Neural cell (in vitro differentiated cells): Measurements from ENCODE around the gene CDK2AP2. TPM values are rescaled to one million over a fixed set of nuclear protein-coding genes. Genes with fewer than 3 reads are reported as not detected.
A peak's percentile ranks its signal among the peaks of the same experiment; 100 is the strongest.
"Not testable (repeated sequence)": the region's sequence is repeated elsewhere in the genome, so short reads cannot be mapped to it uniquely, and the experiment has no call there.

ENCODE experiments used
- H2AFZ ChIP-seq: fragments of 200-600, 300-800 bp; sonication (generic), shearing (Covaris generic); 2 replicates; pipeline ENCODE4 v1.6.0; 2014; ENCODE audit warnings: low read depth, mild to moderate bottlenecking, antibody characterized with exemption, low read length, moderate library complexity
- H3F3A ChIP-seq: fragments of 200-600 bp; shearing (Covaris generic); 2 replicates; pipeline ENCODE4 v1.6.1; 2016; ENCODE audit warnings: mild to moderate bottlenecking, moderate library complexity, mixed read lengths, antibody characterized with exemption, low read length; ENCODE audit not compliant: insufficient read depth, poor library complexity, severe bottlenecking
- H3K27ac ChIP-seq: fragments of 200-600, 300-800 bp; sonication (generic), shearing (Covaris generic); 2 replicates; pipeline ENCODE4 v1.5.1; 2014; ENCODE audit warnings: mild to moderate bottlenecking, low read length, moderate library complexity
- H3K27me3 ChIP-seq: fragments of 300-800, 200-600 bp; sonication (generic), shearing (Covaris generic); 2 replicates; pipeline ENCODE4 v1.6.0; 2014; ENCODE audit warnings: mild to moderate bottlenecking, low read depth, low read length, moderate library complexity; ENCODE audit not compliant: insufficient read depth
- H3K36me3 ChIP-seq: fragments of 300-800, 200-600 bp; sonication (generic), shearing (Covaris generic); 2 replicates; pipeline ENCODE4 v1.5.1; 2014; ENCODE audit warnings: mild to moderate bottlenecking, antibody characterized with exemption, low read length, moderate library complexity; ENCODE audit not compliant: insufficient read depth
- H3K4me2 ChIP-seq: fragments of 300-800, 200-600 bp; sonication (generic), shearing (Covaris generic); 2 replicates; pipeline ENCODE4 v1.6.0; 2014; ENCODE audit warnings: mild to moderate bottlenecking, low read length
- H3K4me3 ChIP-seq: fragments of 300-800, 200-600 bp; sonication (generic), shearing (Covaris generic); 2 replicates; pipeline ENCODE4 v1.5.1; 2014; ENCODE audit warnings: mild to moderate bottlenecking, low read length, moderate library complexity
- H3K79me2 ChIP-seq: fragments of 200-600 bp; shearing (Covaris generic); replicated peaks from 2 replicates; pipeline ENCODE4 v1.6.0; 2014; ENCODE audit warnings: mild to moderate bottlenecking, low read length, moderate library complexity; ENCODE audit not compliant: insufficient read depth
- H3K9ac ChIP-seq: fragments of 300-800, 200-600 bp; sonication (generic), shearing (Covaris generic); 2 replicates; pipeline ENCODE4 v1.6.1; 2016; ENCODE audit warnings: mild to moderate bottlenecking, low read length, mixed read lengths
- H3K9me2 ChIP-seq: fragments of 200-600 bp; shearing (Covaris generic); 2 replicates; pipeline ENCODE4 v1.6.1; 2016; ENCODE audit warnings: mild to moderate bottlenecking, low read length, mixed read lengths; ENCODE audit not compliant: insufficient read depth
- H3K9me3 ChIP-seq: fragments of 200-600, 300-800 bp; sonication (generic), shearing (Covaris generic); 2 replicates; pipeline ENCODE4 v1.6.1; 2016; ENCODE audit warnings: mild to moderate bottlenecking, mixed run types, low read length, moderate library complexity, mixed read lengths
- H4K20me1 ChIP-seq: fragments of 200-600 bp; shearing (Covaris generic); 2 replicates; pipeline ENCODE4 v1.6.1; 2016; ENCODE audit warnings: mild to moderate bottlenecking, mixed run types; ENCODE audit not compliant: insufficient read depth
- EP300 ChIP-seq: fragments of 450-650 bp; conservative IDR thresholded peaks from 2 replicates; pipeline ENCODE4 v1.6.1; 2014; ENCODE audit warnings: antibody characterized with exemption, mild to moderate bottlenecking, moderate library complexity; ENCODE audit not compliant: poor library complexity, severe bottlenecking
- EZH2 ChIP-seq: fragments of 200-600, 300-800 bp; shearing (Covaris generic), sonication (generic); IDR thresholded peaks from 2 replicates; pipeline ENCODE4 v1.6.1; 2014; ENCODE audit warnings: antibody characterized with exemption, low read length, borderline replicate concordance, mild to moderate bottlenecking; ENCODE audit not compliant: insufficient read depth, poor library complexity, severe bottlenecking
- MXI1 ChIP-seq: fragments of 450-650 bp; conservative IDR thresholded peaks from 2 replicates; pipeline ENCODE4 v1.6.1; 2014; ENCODE audit warnings: antibody characterized with exemption, mild to moderate bottlenecking; ENCODE audit not compliant: poor library complexity, severe bottlenecking
- POLR2AphosphoS5 ChIP-seq: IDR thresholded peaks from 2 replicates; pipeline ENCODE4 v1.6.1; 2012
- RAD21 ChIP-seq: fragments of 450-650 bp; conservative IDR thresholded peaks from 2 replicates; pipeline ENCODE4 v1.6.1; 2014; ENCODE audit warnings: antibody characterized with exemption, mild to moderate bottlenecking, moderate library complexity
- REST ChIP-seq: IDR thresholded peaks from 2 replicates; pipeline ENCODE4 v1.6.1; 2012; ENCODE audit warnings: borderline replicate concordance
- SMC3 ChIP-seq: fragments of 450-650 bp; conservative IDR thresholded peaks from 2 replicates; pipeline ENCODE4 v1.6.1; 2014; ENCODE audit warnings: antibody characterized with exemption, mild to moderate bottlenecking, moderate library complexity; ENCODE audit not compliant: poor library complexity
- TAF1 ChIP-seq: IDR thresholded peaks from 2 replicates; pipeline ENCODE4 v1.6.1; 2012; ENCODE audit warnings: low read depth
- polyA plus RNA-seq: library from polyadenylated mRNA; depleted of rRNA; stranded (reverse); fragments of >200 nt; gene quantifications from 2 replicates; pipeline ENCODE4 v1.2.3, GENCODE V29; 2014
- TF ChIP-seq, protein P1 (sequence below): fragments of 450-650 bp; IDR thresholded peaks from 2 replicates; pipeline ENCODE4 v1.5.1; 2014; ENCODE audit warnings: antibody characterized with exemption, mild to moderate bottlenecking, moderate library complexity; ENCODE audit not compliant: poor library complexity, severe bottlenecking

Gene CDK2AP2
- polyA plus RNA-seq, 1 donor from 2014 or later: 18.1 TPM

GRCh38 chr11:67466367-67466766, 41.6 kb downstream of the CDK2AP2 start:
- Histone ChIP-seq H3K27me3 (no peaks in the 10 kb centered on the region), H3K27ac (no peak overlapping the region), H3K9ac (no peak overlapping the region), H4K20me1 (no peaks in the 10 kb centered on the region), H3K79me2 (no peaks in the 10 kb centered on the region), H3K9me2 (no peaks in the 10 kb centered on the region), H3K9me3 (no peaks in the 10 kb centered on the region), H3K36me3 (no peaks in the 10 kb centered on the region), H3K4me2 (no peak overlapping the region), H2AFZ (no peak overlapping the region), H3F3A (no peaks in the 10 kb centered on the region), H3K4me3 (no peak overlapping the region)
- TF ChIP-seq EZH2 (no peak), RAD21 (no peak), EP300 (no peak), POLR2AphosphoS5 (no peak)
- TF ChIP-seq, protein P1, sequence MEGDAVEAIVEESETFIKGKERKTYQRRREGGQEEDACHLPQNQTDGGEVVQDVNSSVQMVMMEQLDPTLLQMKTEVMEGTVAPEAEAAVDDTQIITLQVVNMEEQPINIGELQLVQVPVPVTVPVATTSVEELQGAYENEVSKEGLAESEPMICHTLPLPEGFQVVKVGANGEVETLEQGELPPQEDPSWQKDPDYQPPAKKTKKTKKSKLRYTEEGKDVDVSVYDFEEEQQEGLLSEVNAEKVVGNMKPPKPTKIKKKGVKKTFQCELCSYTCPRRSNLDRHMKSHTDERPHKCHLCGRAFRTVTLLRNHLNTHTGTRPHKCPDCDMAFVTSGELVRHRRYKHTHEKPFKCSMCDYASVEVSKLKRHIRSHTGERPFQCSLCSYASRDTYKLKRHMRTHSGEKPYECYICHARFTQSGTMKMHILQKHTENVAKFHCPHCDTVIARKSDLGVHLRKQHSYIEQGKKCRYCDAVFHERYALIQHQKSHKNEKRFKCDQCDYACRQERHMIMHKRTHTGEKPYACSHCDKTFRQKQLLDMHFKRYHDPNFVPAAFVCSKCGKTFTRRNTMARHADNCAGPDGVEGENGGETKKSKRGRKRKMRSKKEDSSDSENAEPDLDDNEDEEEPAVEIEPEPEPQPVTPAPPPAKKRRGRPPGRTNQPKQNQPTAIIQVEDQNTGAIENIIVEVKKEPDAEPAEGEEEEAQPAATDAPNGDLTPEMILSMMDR: no peak

- H3K9me2 ChIP-seq, H3K27ac ChIP-seq: not testable (repeated sequence)
- H3K9ac ChIP-seq: peak overlapping the region; percentile 75
Measured at GRCh38 chr11:67465530-67465929, 42.4 kb downstream of the CDK2AP2 start.

DNA sequence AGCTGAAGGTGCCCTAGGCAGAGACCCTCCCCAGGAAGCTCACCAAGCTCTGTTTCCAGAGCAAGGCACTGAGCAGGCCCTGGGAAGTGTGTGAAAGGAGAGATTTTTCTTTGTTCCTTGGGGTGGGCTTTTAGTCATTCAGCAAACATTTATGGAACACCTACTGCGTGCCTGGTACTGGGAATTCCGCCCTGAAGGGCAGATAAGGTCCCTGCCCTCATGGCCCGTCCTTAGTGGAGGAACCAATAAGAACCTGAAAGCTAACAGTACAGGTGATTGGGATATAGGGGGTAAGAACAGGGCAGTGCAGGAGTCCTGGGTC, 42.8 kb downstream of the CDK2AP2 start:
- no peaks in the 10 kb centered on the region for H3K79me2 ChIP-seq
- no peaks in the 10 kb centered on the region for H3K27me3 ChIP-seq
- no peaks in the 10 kb centered on the region for H4K20me1 ChIP-seq
- TF ChIP-seq, protein P1: no peak
- TF ChIP-seq RAD21: no peak
- no peak for TF ChIP-seq TAF1
- TF ChIP-seq EZH2: no peak
- TF ChIP-seq EP300: no peak
- TF ChIP-seq POLR2AphosphoS5: no peak
- TF ChIP-seq MXI1: no peak
- TF ChIP-seq SMC3: no peak
- no peak for TF ChIP-seq REST
- no peak overlapping the region for H3K4me2 ChIP-seq
- no peaks in the 10 kb centered on the region for H3K9me2 ChIP-seq
- H3K4me3 ChIP-seq: peak overlapping the region; percentile 71
- H2AFZ ChIP-seq: peak overlapping the region; percentile 65
- peak overlapping the region; percentile 56 for H3K27ac ChIP-seq
- peak overlapping the region; percentile 75 for H3K9ac ChIP-seq
- no peaks in the 10 kb centered on the region for H3K9me3 ChIP-seq
- no peaks in the 10 kb centered on the region for H3K36me3 ChIP-seq
- no peaks in the 10 kb centered on the region for H3F3A ChIP-seq

More at GRCh38 chr11:67465530-67465929, 42.4 kb downstream of the CDK2AP2 start:
- peak overlapping the region; percentile 71 for H3K4me3 ChIP-seq
- not testable (repeated sequence) for H3K79me2 ChIP-seq, H3K27me3 ChIP-seq, H3F3A ChIP-seq, H4K20me1 ChIP-seq, H3K36me3 ChIP-seq, H3K4me2 ChIP-seq, H3K9me3 ChIP-seq, H2AFZ ChIP-seq
